NCI-H748 (cell line): ENCODE data around the gene RIMOC1.
A peak's percentile ranks its signal among the peaks of the same experiment; 100 is the strongest.
"Not testable (repeated sequence)": the region's sequence is repeated elsewhere in the genome, so short reads cannot be mapped to it uniquely, and the experiment has no call there.

Experiments
- DNase-seq: peaks from one replicate; lab custom pipeline; 2025; ENCODE audit not compliant: unreplicated experiment; lab: John Stamatoyannopoulos, UW

The RIMOC1 gene

DNA sequence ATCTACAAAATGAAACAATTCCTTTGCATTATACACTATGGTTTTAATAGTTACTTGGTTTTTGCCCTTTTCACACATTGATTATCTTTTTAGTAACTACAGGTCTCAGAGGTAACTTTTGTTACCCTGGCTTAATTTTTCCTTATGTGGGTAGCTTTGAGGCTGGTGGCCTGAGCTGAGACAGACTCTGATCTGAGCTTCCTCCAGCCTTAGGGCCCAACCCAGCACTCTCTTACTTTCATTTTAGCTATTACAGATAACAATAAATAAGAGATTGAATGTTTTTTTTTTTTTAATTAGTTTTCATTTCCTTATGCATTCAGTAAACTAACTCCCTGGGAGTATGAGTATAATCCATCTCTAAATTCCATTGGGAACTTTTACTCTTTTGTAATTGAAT is 18.9 kb upstream of the RIMOC1 start:
- DNase-seq = no peak

DNA sequence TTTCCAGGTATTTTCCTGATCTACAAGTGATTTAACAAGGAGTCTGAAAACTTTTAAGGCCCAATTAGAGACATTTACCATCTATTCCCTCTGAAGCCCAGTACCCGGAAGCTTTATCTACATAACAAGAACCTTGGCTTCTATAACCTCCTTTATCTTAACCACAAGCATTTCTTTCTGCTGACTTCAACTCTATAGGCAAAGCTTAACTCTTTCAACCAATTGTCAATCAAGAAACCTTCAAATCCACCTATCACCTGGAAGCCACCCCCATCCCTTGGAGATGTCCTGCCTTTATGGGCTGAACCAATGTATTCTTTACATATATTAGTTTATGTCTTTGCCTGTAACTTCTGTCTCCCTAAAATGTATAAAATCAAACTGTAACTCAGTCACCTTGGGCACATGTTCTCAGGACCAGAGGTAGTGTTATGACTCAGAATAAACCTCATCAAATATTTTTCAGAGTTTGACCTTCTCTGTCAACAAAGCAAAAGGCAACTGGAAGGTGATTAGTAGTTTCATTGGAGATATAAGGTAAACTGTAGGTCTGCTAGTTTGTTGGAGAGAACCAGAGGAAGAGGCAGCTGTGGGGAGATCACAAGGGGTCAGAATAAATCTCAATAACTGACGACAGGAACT is 13.0 kb upstream of the RIMOC1 start:
- DNase-seq = no peak

DNA sequence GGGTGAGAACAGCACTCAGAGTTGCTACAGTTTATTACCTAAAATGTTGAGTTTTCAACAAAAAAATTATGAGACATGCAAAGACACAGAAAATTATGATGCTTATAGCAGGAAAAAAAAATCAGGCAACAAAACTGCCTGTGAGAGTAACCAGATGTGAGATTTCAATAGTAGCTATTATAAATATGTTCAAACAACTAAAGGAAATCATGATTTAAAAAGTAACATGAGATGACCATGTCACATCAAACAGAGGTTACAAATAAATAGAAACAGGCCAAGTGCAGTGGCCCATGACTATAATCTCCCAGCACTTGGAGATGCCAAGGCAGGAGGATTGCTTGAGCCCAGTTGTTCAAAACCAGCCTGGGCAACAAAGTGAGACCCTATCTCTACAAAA is 12.1 kb upstream of the RIMOC1 start:
- no peak for DNase-seq

DNA sequence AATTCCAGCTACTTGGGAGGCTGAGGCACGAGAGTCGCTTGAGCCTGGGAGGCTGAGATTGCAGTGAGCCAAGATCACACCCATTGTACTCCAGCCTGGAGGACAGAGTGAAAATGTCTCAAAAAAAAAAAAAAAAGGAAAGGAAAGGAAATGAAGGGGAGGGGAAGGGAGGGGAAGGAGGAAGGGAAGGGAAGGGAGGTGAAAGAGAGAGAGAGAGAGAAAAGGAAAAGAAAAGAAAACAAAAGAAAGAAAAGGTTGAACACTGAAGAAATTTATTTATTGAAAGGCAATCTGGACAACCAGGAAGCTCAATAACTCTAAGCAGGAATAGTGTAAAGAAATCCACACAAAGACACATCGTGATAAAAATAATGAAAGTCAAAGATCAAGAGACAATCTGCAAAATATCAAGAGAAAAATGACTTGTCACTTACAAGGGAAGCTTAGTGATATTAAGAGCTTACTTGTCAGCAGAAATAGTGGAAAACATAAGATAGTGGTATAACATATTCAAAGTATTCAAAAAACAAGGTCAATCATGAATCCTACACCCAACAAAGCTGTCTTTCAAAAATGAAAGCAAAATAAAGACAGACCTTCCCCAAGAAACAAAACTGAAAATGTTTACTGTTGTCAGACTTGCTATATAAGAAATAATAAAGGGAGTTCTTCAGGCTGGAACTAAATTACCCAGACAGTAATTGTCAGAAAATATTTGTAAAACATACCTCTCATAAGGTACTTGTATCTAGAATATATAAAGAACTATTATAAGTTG is 10.9 kb upstream of the RIMOC1 start:
- no peak for DNase-seq

DNA sequence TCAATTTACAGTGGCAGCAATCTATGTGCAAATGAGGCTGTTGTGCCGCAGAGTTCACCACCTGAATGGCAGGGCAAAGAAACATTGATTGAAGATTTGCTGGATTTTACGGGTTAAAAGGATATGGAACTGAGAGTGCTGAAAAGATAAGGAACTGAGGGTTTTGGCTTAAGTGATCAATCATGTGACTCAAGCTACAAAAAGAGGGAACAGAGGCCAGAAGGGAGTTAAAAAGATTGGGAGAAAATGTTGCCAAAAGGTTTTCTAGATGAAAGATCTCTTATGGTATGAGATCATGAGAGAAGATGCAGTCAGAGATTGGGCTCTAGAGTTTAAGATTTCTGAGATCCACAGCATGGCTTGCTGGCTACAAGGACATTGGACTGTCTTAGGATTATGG is 7.9 kb upstream of the RIMOC1 start:
- DNase-seq = no peak

DNA sequence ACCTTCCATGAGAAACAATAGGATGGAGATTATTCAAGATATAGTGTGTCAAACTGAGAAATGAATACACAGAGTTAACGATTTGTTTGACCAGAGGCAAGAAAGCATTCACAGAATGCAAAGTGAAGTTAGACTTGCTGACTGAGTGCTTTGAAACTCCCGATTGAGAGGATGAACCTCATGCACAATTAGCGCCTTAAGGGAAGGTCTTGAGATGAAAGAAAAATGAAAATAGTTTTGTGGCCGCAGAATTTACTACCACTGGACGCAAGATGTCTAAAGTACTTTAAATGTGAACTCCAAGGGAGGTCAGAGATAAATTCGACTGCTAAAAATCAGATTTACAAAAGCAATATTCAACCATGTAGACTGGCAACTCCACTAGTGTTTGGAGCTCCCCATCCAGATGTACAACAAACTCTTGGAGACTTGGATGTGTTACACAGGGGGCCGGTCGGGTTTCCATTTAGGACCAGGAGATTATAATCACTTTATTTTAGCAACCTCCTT is 707 bp upstream of the RIMOC1 start:
- DNase-seq = peak; percentile 44

DNA sequence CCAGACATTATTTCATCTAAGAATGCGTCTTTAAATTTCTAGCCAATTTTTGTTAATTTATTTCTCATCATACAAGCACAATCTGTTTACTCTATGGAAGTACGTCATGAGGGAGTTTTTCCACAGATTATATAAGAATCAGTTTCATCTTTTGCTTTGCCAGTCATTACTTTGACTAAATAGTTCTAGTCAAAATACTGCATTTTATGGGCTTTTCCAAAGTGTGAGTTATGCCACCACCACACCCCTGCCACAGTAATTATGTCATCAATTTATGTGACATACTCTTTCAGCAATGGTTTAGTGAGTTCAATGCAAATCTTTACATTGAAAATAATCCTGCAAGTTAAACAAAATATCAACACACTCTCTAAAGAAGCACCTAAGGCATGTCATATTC is 2.0 kb downstream of the RIMOC1 start:
- DNase-seq = no peak

DNA sequence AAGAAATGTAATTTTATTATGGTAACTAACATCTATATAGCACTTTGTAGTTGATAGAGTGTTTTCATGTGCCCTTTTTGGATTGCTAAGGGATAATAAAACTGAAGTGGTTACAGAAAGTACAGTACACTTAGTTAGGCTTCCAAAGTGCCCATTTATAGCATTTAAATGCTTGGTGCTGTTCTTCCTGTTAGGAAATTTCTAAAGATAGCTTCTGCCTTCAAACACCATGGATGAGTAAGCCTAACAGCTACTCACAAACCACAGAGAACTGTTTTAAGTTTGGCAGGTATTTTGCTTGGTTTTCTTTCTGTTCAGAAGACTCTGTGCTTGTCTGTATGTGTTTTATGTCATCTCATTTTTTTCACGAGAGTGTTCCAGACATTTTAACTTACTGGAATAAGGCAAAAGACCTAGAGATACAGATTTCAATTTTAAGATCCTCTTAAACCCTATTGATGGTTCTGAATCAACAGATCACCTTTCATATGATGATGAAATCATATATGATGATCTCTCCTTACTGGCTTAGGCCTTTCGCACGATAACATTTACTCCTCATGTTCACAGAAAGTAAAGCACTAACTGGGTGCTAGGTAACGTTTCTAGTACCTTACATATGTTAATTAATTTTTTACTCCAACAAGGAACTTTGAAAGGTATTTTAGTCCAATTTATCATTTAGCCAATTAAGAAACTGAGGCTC is 4.4 kb downstream of the RIMOC1 start:
- no peak for DNase-seq

DNA sequence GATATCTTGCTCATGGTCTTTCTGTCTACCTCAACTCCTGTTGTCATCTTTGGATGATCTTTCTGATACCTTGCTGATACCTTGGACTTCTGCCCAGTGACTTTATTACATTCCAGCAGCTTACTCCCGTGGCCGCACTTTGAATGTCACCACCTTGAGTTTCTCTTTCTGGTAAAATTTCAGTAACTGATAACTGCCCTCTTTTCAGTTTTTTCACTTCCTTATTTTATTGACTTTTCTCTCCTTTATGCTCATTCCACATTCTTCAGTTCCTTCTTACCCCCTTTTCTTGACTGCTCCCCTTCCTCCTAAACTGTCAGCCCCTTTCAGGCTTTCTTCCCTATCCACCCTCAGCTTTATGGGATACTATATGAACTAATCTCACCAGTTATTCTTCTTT is 14.0 kb downstream of the RIMOC1 start:
- DNase-seq = no peak

DNA sequence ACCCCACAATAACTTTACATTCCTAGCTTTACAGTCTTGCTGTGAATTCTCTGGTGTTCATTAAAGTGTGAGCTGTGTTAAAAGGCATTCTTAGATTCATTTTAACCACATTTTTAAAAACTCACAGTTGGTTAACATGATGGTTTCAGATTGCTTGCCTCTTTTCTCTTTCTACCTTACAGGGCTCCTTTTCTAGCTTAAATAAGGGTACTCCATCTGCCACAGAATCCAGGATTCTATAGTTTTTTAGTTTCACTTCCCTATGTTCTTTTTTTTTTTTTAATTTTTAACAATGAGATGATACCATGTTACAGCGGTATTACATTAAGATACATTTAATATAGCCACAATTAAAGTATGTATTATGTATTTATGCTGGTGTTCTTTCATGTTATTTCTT is 17.0 kb downstream of the RIMOC1 start:
- DNase-seq = no peak

DNA sequence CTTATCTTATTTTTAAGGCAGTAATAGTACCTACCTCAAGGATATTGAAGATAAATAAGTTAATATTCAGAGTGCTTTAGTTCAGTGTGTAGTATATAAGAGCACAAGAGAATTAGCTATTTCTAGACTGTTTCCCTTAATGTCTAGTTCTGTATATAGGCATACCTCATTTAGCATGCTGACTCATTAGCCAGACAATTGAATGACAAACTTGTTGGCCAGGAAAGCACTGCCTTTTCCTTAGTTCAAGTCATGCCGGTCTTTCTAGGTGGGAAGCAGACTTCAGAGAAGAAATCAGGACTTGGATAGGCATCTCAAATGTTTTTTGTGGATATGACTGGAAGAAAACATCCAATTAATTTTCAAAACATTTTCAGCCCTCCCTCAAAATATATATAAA is 17.7 kb downstream of the RIMOC1 start:
- DNase-seq = no peak

DNA sequence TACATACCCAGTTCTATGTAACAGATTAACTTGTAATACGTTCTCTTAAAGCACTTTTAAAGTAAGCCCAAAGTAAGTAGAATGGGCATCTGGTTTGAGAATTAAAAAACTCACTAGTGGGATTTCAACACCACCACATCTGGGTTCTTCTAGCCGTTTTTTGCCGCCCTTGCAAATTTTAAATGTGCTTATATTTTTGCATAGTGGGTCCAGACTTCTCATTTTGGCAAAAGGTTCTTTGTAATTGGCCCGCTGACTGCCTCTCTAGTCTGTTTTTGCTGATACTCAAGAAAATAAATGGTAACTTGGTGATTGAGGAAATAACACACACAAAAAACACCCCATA is 20.4 kb downstream of the RIMOC1 start:
- DNase-seq = no peak

DNA sequence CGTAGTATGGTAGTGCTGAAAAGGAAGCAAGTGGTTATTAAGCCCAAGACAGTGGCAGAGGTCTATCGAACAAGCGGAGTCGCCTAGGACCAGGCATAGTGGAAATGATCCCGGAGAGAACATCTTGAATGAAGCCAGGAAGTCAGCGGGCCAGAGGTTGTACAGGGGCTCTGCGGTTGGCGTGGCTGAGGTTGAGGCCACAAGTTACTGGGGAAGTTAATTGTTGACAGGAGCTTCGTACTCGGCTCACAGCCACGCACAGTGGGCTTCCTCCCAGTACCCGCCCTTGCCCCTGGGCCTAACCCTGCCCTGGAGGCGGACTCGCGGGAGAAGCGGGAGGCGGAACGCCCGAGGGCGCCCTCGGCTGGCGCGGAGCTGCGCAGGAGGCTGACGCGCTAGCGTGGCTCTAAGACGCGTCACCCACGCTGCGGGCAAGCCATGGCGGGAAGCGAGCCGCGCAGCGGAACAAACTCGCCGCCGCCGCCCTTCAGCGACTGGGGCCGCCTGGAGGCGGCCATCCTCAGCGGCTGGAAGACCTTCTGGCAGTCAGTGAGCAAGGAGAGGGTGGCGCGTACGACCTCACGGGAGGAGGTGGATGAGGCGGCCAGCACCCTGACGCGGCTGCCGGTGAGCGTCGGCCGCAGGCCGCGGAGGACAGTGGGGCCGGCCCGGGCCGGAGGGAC is 20.9 kb downstream of the RIMOC1 start, which contains the start of gene FBXO4:
TSS of gene FBXO4 (plus strand) at position 410 of the 683 bp plus-strand sequence. CDS start at position 439, 29 bp downstream.
- DNase-seq = peak; percentile 96

DNA sequence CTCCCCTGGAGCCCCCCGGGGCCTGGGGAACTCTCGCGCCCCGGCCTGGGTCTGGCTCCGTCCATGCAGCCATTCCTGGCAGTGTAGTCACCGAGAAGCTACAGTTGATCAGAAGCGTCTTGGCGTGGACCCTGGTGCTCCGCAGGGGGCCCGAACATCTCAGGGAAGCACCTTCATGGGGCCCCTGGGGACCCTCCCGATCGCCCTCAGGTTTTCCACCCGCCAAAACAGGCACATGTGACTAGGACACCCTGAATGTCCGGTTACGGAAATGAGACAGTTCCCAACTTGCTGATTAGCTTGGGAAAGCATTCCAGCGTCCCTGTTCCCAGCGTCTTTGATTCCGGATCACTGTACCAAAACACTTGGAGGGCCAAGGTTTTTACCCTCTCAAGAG is 21.4 kb downstream of the RIMOC1 start:
- peak; percentile 81 for DNase-seq

DNA sequence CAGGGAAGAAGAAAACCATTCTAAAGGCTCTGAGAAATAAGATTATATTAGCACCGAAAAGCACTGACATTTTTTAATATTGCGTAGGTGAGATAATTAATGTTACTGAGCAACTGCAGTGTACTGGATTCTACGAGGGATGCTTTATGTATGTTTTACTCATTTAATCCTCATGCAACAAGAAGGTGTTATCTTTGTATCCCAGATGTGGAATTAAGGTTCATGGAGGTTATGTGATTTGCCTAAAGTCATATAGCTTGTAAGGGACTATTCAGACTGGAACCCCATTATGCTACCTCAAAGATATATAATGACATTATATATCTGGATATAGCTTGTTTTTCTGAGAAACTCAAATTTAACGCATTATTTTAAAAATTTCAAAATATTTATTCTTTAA is 23.5 kb downstream of the RIMOC1 start:
- DNase-seq = no peak

DNA sequence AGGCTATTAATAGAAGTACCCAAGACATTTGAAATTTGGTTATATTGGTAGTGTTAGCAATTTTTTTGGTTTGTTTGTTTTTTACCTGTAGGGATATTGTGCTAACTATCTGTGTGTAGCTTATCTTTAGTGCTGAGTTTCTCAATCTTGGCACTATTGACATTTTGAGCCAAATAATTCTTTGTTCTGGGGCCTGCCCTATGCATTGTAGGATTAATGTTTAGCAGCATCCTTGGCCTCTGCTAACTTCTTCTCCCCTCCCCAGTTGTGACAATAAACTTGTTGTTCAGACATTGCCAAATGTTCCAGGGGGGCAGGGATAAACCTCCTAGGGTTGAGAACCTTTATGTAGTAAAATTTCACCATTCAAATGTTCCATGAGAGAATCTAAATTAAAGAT is 24.9 kb downstream of the RIMOC1 start:
- DNase-seq = no peak

DNA sequence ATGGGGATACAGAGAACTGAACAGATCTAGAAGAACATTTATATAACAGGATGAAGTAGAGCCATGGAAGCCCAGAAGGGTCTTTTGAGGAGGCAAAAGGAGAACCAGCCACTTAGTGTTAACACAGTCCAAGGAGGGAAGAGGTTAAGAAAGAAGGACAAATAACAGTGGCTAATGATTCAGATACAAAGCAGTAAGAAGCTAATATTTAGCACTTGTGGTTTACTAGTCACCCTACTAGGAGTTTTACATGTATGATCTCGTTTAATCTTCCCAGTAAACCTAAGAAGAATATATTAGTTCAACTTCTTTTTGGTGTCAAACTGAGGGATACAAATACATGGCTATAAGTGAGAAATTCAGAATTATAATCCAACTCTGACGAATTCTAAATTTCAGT is 28.6 kb downstream of the RIMOC1 start:
- DNase-seq = no peak

DNA sequence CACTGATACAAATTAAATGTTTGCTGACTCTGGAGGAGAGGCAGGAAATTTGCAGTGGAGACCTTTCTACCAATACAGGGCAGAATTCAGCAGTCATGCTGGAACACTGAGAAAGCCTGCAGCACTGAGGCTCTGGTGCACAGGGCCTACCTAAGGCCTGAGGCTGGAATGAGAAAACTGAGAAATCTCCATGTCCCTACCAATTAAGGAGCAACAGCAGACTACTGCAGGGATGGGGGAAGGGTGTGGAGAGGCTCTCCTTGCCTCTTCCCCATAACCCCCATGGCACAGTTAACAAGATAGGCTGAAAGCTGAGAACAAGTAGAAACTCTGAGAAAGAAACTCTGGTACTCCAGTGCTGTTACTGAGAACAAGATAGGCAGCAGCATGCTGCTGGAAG is 31.4 kb downstream of the RIMOC1 start:
- DNase-seq = no peak

DNA sequence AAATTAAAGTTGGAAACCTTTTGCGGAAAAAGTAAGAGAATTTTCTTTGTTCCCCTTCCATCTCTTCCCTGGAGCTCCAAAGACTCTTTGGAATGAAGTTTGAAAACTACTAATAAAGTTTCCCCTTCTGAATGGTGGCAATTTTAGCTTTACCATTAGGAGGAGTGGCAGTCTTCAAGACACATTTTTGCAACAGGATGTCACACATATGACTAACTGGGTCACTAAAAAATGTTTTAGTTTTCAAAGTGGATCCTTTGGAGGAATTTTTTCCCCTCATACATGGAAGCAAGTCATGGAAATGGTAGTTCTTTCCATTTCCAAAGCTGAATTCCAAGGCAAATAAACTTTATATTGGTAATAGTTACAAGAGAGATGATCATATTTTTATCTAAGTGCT is 36.5 kb downstream of the RIMOC1 start:
- DNase-seq = no peak

DNA sequence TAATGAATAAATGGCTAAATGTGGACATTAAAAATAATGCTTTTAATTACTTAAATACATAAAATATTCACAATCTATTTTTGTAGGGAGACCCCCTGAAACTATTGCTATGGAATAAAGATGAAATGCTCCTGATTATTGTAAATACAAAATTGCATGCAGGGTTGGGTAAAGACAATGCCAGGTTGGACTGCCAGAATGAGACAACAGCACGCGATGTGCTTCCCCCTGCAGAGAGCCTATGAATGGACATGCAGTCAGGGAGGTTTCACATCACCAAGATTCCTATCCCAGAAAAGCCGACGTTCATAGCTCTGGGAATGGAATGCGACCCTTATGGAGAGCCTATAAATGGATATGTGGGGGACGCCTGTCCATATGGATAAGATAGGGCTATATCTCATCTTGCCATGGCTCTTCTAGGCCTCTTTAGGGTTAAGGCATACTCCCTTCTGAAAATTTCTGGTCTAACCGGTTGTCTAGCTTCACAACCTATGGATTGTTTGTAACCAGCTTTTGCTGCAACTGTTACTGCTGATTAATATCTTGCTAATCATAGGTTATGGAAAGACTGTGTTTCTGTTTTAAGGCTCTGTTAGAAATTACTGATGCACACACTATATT is 41.3 kb downstream of the RIMOC1 start:
- DNase-seq = not testable (repeated sequence)

DNA sequence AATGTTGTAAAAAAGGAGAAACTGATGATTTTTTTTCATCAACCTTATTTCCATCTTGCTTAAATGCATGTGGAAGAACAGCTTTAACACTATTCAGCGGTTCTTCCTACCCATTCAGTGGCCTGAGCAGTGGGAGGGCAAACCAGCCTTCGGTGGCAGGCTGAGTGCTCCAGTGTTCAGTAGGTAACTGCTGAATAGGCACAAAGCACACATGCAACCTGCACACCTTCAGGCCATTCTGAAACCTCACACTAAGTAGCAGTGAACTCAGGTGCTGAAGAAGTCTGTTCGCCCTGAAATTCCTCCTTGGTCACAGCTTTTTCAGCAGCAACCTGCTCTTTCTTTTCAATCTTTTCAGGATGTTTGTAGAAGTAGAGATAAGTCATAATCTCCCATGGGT is 47.1 kb downstream of the RIMOC1 start:
- DNase-seq = no peak
